Measurements from ENCODE around the gene ZNF48.
"Not testable (repeated sequence)": the region's sequence is repeated elsewhere in the genome, so short reads cannot be mapped to it uniquely, and the experiment has no call there.

ZNF48 gene

DNA sequence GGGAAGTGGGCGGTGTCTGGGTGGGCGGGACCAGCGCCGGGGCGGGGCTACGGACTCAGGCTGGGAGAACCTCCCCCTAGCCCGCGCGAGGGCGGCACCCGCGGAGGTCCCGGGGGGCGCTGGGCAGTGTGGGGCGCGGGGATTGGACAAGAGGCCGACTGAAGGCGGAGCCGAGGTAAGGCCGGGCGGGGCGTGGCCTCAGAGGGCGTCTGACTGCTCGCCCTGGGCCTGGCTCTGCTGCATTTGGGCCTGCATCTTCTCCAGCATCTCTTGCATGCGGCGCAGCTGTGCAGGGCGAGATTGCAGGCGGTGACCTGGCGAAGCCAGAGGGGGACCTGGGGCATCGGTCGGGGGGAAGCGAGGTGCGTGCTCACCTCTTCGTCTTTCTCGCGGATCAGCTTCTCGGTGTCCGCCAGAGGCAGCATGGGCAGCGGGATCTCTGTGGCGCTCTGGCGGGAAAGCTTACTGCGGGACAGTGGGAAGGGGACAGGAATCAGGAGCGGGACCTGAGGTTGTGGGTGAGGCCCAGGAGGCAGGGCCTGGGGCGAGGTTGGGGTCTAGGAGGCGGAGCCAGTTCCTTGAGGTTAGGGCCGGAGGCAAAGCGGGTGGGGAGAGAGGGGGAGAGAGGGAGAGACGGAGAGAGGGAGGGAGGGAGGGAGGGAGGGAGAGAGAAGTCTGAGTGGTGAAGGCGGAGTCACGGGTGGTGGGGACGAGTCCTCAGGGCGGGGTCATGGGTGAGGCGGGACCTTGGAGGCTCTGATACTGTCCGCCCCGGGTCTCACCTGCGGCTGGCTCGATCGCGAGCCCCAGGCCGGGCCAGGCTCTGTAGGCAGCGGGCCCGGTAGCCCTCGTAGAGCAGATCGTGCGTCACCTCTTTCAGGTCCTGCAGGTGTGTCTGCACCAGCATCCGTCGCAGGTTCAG lies 16.7 kb upstream of the ZNF48 start:
- peak; percentile 99 to 100 for DNase-seq

DNA sequence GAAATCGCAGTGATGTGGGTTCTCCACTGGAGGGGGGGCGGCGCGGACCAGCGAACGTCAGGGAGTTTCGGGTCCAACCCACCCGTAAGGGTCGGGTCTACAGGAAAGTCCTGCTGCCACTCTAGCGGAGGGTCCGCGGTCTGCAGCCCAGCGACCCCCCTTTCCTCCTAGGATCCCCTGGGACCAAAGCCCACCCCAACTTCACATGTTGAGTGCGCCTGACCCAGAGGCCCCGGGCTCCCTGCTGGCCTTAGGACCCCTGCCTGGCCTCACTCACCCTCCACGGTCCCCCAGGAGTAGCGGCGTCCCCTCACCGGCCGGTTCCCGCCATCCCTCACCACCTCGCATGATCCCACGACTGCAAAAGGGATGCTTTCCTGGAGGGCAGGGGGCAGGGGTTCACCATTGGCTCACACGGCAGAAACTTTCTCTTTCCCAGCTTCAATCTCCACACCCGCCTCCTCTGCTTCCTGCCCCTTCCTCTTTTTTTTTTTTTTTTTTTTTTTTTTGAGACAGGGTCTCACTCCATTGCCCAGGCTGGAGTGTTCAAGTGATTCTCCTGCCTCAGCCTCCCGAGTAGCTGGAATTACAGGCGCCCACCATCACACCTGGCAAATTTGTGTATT lies 15.9 kb upstream of the ZNF48 start:
- DNase-seq: no peak

DNA sequence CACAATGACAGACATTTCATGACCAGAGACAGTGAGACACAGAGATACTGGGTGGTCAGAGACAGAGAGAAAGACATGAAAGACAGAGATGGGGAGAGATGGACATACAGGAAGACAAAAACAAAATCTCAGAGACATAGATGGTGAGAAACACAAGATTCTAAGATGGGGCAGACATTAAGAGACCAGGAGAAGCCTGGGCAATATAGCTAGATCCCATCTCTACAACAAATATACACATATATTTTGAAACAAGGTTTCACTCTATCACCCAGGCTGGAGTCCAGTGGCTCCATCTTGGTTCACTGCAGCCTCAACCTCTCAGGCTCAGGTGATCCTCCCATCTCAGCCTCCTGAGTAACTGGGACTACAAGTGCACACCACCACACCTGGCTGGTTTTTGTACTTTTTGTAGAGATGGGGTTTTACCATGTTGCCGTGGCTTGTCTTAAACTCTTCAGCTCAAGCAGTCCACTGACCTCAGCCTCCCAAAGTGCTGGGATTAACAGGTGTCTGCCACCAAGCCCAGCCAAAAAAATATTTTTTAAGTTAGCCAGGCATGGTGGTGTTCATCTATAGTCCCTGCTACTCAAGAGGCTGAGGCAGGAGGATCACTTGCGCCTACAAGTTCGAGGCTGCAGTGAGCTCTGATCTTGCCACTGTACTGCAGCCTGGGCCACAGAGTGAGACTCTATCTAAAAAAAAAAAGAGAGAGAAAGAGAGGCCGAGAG lies 15.0 kb upstream of the ZNF48 start:
- no peak for DNase-seq

DNA sequence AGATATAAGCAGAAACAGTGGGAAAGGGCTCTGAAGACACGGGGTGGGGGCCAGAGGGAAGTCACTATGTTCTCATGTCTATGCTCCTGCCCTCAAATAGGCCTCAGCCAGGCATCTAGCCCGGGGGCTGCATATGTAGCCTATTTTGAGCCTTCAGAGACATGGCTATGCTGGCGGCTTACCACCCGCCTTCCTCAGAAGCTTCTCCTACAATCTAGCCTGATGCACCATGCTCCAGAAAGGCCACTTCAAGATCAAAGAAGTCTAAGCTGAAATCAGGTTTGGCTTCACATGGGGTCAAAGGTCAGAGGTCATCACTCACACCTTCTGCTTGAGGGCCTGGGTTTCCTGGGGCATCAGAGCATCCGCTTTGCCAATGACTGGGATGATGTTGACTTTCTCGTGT lies 14.4 kb upstream of the ZNF48 start:
- no peak for DNase-seq

DNA sequence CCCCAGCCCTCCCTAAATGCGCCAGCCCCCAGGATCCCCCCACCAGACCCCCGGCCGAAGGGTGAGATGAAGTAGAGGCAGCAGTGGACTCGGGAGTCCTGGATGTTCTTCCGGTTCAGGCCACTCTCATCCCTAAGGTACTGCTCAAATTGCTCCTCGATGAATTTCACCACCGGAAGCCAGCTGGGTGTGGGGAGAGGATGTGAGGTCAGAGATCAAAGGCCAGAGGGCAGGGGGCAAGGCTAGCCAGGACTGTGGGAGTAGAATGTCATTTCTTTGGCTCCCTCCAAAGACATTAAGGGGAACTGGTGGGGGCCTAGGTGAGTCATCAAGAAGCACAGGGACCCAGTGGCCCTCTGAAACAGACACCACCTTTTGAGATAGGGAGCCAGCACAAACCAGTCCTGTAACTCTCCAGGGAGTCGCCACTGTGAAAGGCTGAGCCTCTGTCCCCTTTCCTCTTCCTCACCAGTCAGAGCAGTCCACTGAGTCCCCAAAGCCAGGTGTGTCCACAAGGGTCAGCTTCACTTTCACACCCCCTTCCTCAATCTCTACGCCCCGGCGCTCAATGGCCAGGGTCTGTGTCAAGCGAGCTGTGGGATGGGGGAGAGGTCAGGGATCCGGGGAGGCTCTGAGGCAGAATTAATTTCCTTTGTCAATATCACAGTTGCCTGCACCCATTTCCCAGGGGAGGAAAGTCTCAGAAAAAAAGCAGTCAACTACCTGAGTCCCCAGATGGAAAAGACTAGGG lies 13.8 kb upstream of the ZNF48 start:
- peak; percentile 41 to 56 for DNase-seq

DNA sequence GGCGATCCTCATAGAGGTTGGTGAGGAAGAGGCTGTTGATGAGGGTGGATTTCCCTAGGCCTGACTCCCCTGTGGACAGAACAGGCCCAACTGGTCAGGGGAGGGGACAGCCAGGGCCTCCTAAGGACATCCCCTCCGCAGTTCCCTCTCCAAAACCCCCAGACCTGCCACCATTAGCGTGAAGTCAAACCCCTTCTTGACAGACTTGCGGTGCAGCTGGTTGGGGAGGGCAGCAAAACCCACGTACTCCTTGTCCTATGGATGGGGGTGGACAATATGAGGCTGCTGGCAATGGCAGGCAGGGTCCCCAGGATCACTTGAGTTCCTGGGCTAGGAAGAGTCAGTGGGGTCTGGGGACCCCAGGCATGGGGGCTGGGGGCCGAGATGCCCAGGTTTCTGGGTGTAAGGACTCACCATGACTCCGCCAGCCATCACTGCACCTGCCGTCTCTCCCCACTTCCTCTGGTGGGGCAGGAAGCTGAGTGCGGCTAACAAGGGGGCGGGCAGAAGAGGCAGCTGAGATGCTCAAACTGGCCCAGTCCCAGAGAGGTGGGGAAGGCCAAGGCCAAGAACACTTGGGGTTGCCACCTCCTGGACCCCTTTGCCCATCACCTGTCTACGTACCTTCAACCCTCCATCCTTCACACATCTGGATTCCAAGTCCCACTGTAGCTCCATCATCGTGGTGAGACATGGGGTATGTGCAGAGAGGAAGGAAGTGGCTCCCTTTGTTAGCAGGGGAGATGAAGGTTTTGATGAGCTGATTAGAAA lies 12.9 kb upstream of the ZNF48 start, which contains the start of gene SEPTIN1:
SEPTIN1 (minus strand) TSS at position 451 of the 771 bp plus-strand sequence; CDS start at position 432, 19 bp downstream.
- peak; percentile 86 to 87 for DNase-seq

DNA sequence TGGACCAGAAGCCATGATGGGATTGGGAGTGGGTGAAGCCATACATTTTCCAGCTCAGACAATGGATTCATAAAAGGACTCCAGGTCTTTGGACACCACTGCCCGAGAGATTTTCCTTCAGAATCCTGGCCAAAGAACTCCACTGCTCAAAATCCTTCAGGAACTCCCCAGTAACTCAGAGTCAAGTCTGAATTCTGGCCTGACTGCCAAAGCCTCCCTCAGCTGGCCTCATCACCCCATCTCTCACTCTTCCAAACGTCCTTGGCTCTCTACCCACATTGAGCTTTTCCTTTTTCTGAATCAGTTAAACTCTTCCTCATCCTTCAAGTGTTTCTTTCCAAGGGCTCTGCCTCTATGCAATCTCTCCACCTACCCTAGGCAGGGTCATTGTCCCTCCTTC lies 11.7 kb upstream of the ZNF48 start:
- DNase-seq: no peak

DNA sequence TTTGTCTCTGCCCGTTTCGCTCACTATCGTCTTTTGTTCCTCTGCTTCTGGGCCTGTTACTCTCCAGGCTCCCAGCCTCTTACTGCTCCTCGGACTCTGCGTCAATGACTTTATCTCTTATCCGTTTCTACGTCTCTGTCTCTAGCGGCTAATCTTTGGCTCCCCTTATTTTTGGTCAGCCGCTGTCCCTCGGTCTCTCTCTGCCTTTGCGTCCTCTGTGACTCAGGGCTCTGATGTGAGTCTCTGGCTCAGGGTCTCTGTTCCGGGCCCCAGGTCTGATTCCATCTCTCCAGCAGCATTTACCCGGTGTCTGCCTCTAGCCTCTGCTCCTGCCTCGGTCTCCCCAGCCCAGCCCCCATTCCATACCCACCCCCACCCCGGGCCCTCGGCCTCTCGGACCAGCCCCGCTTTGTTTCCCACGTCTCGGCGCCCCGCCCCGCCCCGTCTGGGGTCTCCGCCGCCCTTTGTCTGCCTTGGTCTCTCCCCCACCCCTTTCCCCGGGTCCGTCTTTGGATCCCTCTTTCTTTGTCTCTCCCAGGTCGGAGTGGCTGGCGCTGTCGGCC lies 547 bp upstream of the ZNF48 start:
- no peak for DNase-seq

DNA sequence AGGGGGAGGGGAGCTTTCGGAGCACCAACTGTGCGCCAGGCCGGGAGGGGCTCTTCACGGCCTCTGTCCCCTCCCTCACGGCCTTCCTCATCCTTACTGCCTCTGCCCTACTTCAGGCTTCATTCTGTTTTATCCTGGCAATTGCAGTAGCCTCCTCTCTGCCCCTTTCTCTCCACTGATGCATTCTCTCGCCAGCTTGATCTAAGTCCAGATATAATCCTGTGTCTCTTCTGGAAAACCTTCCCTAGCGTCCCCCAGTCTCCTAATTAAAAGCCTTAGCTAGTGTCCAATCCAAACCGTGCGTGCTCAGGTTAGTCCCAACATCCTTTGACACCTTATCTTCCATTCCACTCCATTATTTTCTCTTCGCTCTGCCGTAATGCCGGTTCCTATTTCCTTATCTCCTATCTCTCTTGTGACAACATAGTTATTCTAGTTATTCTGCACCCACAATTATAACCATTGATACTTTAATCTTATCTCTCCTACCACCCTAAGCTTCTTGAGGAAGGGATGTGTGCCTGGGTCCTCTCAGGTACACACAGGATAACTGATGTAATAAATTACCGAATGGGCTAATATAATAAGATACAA lies 869 bp downstream of the ZNF48 start:
- no peak for DNase-seq

DNA sequence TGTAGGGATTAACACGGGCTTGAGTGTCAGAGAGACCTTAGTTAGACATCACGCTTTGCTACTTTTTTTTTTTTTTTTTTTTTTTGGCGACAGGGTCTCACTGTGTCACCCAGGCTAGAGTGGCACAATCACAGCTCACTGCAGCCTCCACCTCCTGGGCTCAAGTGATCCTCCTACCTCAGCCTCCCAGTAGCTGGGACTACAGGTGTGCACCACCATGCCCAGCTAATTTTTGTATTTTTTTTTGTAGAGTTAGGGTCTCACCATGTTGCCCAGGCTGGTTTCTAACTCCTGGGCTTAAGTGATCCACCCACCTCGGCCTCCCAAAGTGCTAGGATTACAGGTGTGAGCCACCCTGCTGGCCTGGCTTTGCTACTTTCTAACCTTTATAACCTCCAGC lies 1.4 kb downstream of the ZNF48 start:
- DNase-seq: not testable (repeated sequence)

DNA sequence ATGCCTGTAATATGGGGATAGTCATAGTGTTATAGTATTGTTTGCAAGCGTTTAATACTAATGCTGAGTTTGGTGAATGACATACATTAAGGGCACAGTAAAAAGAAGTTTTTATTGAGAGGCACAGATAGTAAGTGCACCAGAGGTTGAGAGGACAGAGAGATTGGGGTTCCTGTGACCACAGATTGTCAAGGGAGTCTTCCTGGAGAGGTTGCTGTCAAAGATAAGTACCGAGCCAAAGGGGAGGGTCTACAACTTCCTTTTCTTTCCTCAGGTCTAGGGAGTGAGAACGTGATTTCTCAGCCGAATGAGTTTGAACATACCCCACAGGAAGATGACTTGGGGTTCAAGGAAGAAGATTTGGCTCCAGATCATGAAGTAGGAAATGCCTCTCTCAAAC lies 1.8 kb downstream of the ZNF48 start:
- no peak for DNase-seq

DNA sequence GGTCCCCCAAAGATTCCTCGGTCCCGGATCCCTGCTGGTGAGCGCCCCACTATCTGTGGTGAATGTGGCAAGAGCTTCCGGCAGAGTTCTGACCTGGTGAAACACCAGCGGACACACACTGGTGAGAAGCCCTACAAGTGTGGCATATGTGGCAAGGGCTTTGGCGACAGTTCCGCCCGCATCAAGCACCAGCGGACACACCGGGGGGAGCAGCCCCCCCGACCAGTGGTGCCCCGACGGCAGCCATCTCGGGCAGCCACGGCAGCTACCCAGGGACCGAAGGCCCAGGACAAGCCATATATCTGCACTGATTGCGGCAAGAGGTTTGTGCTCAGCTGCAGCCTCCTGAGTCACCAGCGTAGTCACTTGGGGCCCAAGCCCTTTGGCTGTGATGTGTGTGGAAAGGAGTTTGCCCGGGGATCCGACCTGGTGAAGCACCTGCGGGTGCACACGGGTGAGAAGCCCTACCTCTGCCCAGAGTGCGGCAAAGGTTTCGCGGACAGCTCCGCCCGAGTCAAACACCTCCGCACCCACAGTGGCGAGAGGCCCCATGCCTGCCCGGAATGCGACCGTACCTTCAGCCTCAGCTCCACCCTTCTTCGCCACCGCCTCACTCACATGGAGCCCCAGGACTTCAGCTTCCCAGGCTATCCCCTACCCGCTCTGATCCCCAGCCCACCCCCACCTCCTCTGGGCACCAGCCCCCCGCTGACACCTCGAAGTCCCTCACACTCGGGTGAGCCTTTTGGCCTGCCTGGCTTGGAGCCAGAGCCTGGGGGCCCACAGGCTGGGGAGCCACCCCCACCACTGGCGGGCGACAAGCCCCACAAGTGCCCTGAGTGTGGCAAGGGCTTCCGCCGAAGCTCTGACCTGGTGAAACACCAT lies 2.8 kb downstream of the ZNF48 start:
- DNase-seq: no peak

DNA sequence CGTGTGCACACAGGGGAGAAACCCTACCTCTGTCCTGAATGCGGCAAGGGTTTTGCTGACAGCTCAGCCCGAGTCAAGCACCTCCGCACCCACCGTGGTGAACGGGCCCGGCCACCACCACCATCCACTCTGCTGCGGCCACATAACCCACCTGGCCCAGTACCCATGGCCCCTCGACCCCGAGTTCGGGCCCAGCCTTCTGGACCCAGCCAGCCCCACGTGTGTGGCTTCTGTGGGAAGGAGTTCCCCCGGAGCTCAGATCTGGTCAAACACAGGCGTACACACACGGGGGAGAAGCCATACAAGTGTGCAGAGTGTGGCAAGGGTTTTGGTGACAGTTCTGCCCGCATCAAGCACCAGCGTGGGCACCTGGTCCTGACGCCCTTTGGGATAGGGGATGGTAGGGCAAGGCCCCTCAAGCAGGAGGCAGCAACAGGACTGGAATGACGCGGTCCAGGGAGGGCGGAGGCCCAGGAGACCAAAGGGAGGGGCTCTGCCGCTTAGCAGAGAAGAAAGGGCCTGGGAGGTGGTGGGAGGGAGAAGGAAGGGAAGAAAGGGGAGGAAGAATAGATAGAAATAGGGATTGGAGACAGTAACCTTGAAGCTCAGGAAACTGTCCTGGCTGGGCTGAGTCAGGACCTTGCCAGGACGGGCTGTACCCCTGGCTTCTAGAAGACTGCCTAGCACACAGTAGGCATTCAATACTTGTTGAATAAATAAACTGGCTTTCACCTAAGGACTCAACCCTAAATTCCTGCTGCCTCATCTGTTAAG lies 3.6 kb downstream of the ZNF48 start:
- DNase-seq: no peak

DNA sequence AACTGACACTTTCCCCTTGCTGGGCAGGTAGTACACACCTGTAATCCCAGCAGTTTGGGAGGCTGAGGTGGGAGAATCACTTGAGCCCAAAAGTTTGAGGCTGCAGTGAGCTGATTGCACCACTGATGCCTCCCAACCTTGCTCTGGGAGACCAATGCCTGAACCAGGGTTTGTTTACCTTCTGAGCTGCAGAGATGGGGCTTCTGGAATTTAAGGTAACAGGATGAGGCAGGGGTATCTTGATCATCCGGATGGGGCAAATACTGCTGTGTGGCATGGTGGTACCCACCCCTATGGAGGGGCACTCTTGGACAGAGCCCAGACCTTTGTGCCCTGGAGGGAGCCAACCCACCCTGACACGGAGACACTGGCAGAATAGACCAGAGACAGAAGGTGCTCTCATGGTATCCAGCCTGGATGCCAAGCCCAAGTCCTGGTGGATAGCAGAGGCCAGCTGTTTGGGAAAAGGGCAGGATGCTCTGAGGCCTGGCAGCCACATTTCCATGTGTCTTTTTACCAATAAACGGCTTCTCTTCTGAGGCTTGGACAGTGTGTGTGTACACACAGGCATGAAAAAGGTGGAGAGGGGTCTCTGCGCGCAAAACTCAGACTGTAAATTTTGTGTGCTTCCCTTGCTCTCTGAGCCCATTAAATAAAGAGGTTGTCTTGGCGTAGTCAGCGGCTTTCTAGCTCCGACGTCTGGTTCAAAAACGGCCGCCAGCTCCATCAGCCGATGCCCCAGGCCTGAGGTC lies 4.4 kb downstream of the ZNF48 start:
- no peak for DNase-seq

DNA sequence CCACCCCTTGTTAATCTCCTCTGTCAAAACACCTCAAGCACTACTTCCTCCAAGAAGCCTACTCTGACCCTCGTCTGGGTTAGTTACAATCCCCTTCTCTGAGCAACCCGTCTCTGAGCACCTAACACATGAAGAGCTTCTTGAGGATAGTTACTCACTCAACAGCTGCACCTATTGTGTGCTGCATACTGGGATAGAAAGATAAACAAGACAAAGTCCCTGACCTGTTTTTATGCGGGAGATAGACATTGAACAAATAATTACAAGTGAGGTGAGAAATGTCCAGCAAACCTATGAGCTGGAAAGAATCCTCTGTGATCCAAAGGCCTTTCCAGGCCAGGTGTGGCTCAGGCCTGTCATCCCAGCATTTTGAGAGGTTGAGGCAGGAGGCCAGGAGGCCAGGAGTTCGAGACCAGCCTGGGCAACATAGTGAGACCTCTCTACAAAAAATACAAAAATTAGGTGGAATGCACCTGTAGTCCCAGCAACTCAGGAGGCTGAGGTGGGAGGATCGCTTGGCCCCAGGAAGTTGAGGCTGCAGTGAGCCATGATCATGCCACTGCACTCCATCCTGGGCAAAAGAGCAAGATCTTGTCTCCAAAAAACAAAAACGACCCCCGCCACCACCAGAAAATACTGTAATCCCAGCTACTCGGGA lies 6.7 kb downstream of the ZNF48 start:
- DNase-seq: no peak

DNA sequence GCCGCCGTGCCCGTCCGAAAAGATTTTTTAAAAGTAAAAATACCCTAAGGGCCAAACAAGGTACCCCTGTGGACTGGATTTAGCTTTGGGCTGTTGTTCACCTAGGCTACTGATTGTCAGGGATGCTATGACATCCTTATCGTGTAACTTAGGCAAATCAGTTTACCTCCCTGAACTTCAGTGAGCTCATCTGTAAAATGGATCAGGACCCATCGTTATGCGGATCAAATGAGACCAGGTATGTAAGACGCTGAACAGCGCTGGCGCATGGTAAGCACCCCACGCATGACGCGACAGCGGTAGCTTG lies 11.5 kb downstream of the ZNF48 start:
- DNase-seq: no peak

DNA sequence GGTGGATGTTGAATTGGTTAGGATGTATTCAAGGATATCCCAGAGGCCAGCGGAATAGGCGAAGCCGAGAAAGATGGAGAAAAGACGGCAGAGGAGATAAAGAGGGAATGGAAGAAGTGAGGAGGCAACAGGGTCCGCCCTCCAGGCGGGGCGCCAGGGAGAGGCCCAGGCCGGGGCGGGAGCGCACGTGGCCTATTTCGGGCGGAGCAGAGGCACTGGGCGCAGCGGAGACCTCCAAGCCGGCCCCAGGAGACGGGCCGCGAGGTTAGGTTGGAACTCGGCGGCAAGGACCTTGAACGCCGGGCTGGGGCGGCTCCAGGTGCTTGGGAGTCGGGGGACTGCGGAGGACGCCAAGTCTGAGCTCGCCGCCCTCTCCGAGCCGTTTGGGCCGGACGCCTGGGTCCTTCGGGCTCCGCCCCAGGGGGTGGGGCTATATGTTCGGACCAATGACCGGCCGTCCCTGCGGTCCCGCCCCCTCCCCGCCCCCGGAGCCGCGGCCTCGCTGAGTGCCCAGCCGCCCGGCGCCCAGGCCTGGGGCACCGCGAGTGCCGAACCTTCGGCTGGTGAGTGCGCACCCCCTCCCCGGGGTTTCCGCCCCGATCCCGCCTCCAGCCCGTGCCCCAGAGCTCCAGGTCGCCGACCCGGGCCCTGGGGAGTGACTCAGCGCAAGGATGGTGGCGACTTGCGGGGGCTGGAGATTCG lies 12.0 kb downstream of the ZNF48 start, which contains the start of gene ZNF771:
ZNF771 (plus strand) TSS at position 505 of the 702 bp plus-strand sequence. CDS start 448 bp downstream, outside the sequence.
- peak; percentile 96 to 97 for DNase-seq

All from activated T-cell treated with anti-CD3 and anti-CD28 coated beads, Interleukin-2, amount 50 U/mL, for 48 hours (primary cell).